Esophagus muscularis mucosa (tissue), 4 donors: Measurements from ENCODE around the gene ATXN10. TPM values are rescaled to one million over a fixed set of nuclear protein-coding genes. Genes with fewer than 3 reads are reported as not detected.

Experiments used
- DNase-seq: peaks from one replicate; pipeline ENCODE4 v3.0.0-alpha.2; 2017; ENCODE audit errors: extremely low spot score
- H3K27ac ChIP-seq, 4 donors: fragments of 200-600 bp; sonication (generic); replicated peaks in 1 of 4; 1 replicate in 3 of 4; 2 replicates in 1 of 4; pipeline ENCODE4 v1.5.1; 2016 to 2019; ENCODE audit warnings: mild to moderate bottlenecking in 1 of 4
- H3K27me3 ChIP-seq, 4 donors: fragments of 200-600 bp; sonication (generic); one replicate each; pipeline versions ENCODE4 v1.5.1 to v1.6.0; 2016 to 2019
- H3K36me3 ChIP-seq, 4 donors: fragments of 200-600 bp; sonication (generic); one replicate each; pipeline ENCODE4 v1.5.1; 2016 to 2019
- H3K4me1 ChIP-seq, 4 donors: fragments of 200-600 bp; sonication (generic); one replicate each; pipeline ENCODE4 v1.5.1; 2016 to 2019
- H3K4me3 ChIP-seq, 4 donors: fragments of 200-600 bp; sonication (generic); 1 replicate in 2 of 4; 2 replicates in 2 of 4; pipeline ENCODE4 v1.5.1; 2016 to 2019; ENCODE audit warnings: mild to moderate bottlenecking in 4 of 4, moderate library complexity in 1 of 4
- H3K9me3 ChIP-seq, 4 donors: fragments of 200-600 bp; sonication (generic); 1 replicate in 3 of 4; 2 replicates in 1 of 4; pipeline ENCODE4 v1.5.1; 2016 to 2019
- EP300 ChIP-seq: sonication (generic); formaldehyde crosslinking; IDR thresholded peaks from one replicate; pipeline ENCODE4 v1.6.1; 2017; ENCODE audit warnings: antibody characterized with exemption
- POLR2A ChIP-seq: fragments of 450-650 bp; IDR thresholded peaks from one replicate; pipeline ENCODE4 v1.6.1; 2017; ENCODE audit warnings: antibody characterized with exemption, moderate library complexity, mild to moderate bottlenecking, low read depth
- POLR2AphosphoS5 ChIP-seq, 2 donors: sonication (generic); formaldehyde crosslinking; IDR thresholded peaks; one replicate each; pipeline ENCODE4 v1.6.1; 2017; ENCODE audit warnings: antibody characterized with exemption in 2 of 2
- WGBS: methylation state at CpG from one replicate; pipeline ENCODE4 v1.1.5; 2018; 5-methylcytosine and 5-hydroxymethylcytosine counted together
- intact Hi-C: fragments of 100-400 bp; cut with DNase I; formaldehyde crosslinking; loops from one replicate; pipeline ENCODE4 v1.15.1; 2023
- total RNA-seq, 4 donors: library from RNA; depleted of rRNA; stranded (reverse); fragments of >200 nt; gene quantifications; one replicate each; pipeline versions ENCODE4 v1.1.0 to v1.2.1, GENCODE V29; 2016
- TF ChIP-seq, protein P1 (sequence below), 3 experiments: fragments of 200-600 bp in 2 of 3; fragments of 450-650 bp in 1 of 3; sonication (generic) in 2 of 3; IDR thresholded peaks; one replicate each; pipeline ENCODE4 v1.5.1; 2017 to 2019; ENCODE audit warnings: antibody characterized with exemption in 3 of 3, mild to moderate bottlenecking in 2 of 3, moderate library complexity in 1 of 3

Gene ATXN10
- total RNA-seq, 4 donors from 2014 or later = 67.5 to 126 (median 91.2) TPM

DNA sequence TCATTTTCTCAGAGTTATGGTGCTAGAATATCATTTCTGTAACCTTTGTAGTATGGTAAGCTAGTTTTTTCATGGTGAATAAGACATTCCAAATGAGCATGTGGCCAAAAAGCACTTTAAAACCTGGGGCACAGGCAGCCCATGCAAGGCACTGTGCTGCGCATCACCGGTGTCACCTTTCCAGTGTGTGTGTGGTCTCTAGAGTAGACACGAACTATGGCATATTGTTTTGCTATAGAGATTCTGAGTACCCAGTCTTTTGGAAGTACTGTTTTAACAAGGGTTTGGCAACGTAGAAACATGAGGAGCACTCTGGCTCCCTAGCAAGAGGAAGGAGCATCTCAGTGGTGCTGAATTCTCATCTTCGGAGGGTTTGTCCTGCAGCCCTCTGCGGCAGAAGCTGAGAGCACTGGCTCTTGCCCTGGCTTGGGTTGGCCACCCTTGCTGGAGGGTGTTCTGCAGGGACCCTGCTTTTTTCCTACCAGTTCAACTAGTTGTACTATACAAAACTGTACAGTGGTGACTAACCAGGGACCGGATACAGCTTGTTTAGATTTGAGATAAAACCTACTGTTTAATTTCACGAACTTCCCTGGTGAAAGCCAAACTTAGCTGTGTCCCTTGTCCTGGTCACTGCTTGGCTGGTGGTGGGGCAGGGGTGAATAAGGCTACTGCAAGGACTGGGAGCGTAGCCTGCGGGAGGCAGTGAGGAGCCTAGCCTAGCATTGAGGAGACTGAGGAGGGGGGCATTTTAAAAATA lies 135.7 kb downstream of the ATXN10 start:
- DNase-seq = no peak
- peaks cover 6 to 34% (median 31%) of the 10 kb centered on the region in 4 donors for H3K36me3 ChIP-seq
- H3K27me3 ChIP-seq = no peaks in the 10 kb centered on the region
- intact Hi-C loops = no loop called here
- H3K4me3 ChIP-seq = no peak overlapping the region
- H3K9me3 ChIP-seq = no peaks in the 10 kb centered on the region
- no peak overlapping the region for H3K27ac ChIP-seq
- H3K4me1 ChIP-seq = peaks cover 0 to 19% (median 14%) of the 10 kb centered on the region in 4 donors
- WGBS = 90% methylated on average over 8 of the region's 10 CpGs
- TF ChIP-seq, protein P1, sequence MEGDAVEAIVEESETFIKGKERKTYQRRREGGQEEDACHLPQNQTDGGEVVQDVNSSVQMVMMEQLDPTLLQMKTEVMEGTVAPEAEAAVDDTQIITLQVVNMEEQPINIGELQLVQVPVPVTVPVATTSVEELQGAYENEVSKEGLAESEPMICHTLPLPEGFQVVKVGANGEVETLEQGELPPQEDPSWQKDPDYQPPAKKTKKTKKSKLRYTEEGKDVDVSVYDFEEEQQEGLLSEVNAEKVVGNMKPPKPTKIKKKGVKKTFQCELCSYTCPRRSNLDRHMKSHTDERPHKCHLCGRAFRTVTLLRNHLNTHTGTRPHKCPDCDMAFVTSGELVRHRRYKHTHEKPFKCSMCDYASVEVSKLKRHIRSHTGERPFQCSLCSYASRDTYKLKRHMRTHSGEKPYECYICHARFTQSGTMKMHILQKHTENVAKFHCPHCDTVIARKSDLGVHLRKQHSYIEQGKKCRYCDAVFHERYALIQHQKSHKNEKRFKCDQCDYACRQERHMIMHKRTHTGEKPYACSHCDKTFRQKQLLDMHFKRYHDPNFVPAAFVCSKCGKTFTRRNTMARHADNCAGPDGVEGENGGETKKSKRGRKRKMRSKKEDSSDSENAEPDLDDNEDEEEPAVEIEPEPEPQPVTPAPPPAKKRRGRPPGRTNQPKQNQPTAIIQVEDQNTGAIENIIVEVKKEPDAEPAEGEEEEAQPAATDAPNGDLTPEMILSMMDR (IDR thresholded peaks at IDR 0.05) = no peak
- TF ChIP-seq POLR2A (no peak), EP300 (no peak), POLR2AphosphoS5 (IDR thresholded peaks at IDR 0.05) (no peak)

DNA sequence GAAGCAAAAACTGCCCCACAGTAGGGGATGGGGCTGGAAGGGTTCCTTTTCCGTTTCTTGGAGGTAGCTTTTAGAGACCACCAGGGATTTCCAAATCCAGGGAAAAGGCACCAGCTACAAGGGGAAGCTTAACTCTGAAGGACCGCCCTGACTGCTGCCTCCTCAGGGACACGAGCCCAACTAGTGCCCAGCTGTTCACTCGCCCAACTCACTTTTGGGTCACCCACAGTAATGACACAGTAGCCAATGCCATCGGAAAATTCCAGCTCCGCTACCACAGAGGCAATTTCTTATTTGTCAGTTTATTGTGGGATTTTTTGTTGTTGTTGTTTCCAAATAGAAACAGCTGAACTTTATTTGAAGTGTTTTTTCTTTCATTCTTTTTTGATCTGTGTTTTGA lies 141.3 kb downstream of the ATXN10 start:
- no peak for DNase-seq
- no peak overlapping the region for H3K27ac ChIP-seq
- no peaks in the 10 kb centered on the region for H3K9me3 ChIP-seq
- WGBS = 100% methylated on average over 6 of the region's 6 CpGs
- no peak for TF ChIP-seq POLR2A
- no peak for TF ChIP-seq POLR2AphosphoS5 (IDR thresholded peaks at IDR 0.05)
- TF ChIP-seq, protein P1 (IDR thresholded peaks at IDR 0.05) = no peak
- TF ChIP-seq EP300 = no peak
- H3K27me3 ChIP-seq = no peaks in the 10 kb centered on the region
- intact Hi-C loops = no loop called here
- peaks cover 0 to 6% (median 2%) of the 10 kb centered on the region in 4 donors for H3K4me1 ChIP-seq
- no peak overlapping the region for H3K4me3 ChIP-seq
- H3K36me3 ChIP-seq = peaks cover 6 to 51% (median 40%) of the 10 kb centered on the region in 4 donors

DNA sequence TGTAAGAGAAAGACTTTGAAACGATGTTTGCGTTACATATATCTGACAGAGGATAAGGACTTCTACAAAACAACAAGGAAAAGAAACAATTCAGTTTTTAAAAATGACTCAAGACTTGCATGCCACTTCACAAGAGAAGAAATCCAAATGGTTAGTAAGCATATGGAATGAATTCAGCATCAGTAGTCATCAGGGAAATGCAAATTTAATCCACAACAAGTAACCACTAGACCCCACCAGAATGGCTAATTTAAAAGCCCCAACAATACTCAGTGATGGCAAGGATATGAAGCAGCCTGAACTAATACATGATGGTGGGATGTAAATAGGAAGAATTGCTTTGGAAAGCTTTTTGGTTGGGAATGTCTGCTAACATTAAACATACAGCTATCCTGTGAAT lies 142.6 kb downstream of the ATXN10 start:
- no peaks in the 10 kb centered on the region for H3K9me3 ChIP-seq
- intact Hi-C loops = no loop called here
- 98% methylated on average over 2 of the region's 2 CpGs for WGBS
- H3K36me3 ChIP-seq = peaks cover 6 to 41% (median 32%) of the 10 kb centered on the region in 4 donors
- no peaks in the 10 kb centered on the region for H3K27me3 ChIP-seq
- H3K4me1 ChIP-seq = peaks cover 0 to 12% (median 3%) of the 10 kb centered on the region in 4 donors
- no peak overlapping the region for H3K27ac ChIP-seq
- TF ChIP-seq POLR2A (no peak), POLR2AphosphoS5 (IDR thresholded peaks at IDR 0.05) (no peak), EP300 (no peak)
- TF ChIP-seq, protein P1 (IDR thresholded peaks at IDR 0.05) = no peak
- DNase-seq = no peak
- no peak overlapping the region for H3K4me3 ChIP-seq

- intact Hi-C loops = no loop called here
These were observed 145.1 kb downstream of the ATXN10 start for GRCh38 chr22:45816776-45817175.

More at GRCh38 chr22:45816776-45817175, 145.1 kb downstream of the ATXN10 start:
- no peak overlapping the region for H3K27ac ChIP-seq
- peak; percentile 72 for DNase-seq
- no peaks in the 10 kb centered on the region for H3K9me3 ChIP-seq
- H3K36me3 ChIP-seq = peaks cover 3 to 42% (median 28%) of the 10 kb centered on the region in 4 donors
- no peaks in the 10 kb centered on the region for H3K27me3 ChIP-seq
- H3K4me1 ChIP-seq = peaks cover 0 to 12% (median 3%) of the 10 kb centered on the region in 4 donors
- 85% methylated on average over 8 of the region's 8 CpGs for WGBS
- TF ChIP-seq, protein P1 (IDR thresholded peaks at IDR 0.05) = no peak
- TF ChIP-seq POLR2AphosphoS5 (IDR thresholded peaks at IDR 0.05) (no peak), EP300 (no peak), POLR2A (no peak)
- H3K4me3 ChIP-seq = no peak overlapping the region
